NCI-H128 (cell line): Measurements from ENCODE around the gene GPRIN2.
"Not testable (repeated sequence)": the region's sequence is repeated elsewhere in the genome, so short reads cannot be mapped to it uniquely, and the experiment has no call there.

Experiments
- DNase-seq: peaks from one replicate; lab custom pipeline; 2025; ENCODE audit not compliant: unreplicated experiment; lab: John Stamatoyannopoulos, UW

The GPRIN2 gene

GRCh38 chr10:46537309-46537708 is 19.1 kb downstream of the GPRIN2 start:
- DNase-seq: no peak

GRCh38 chr10:46536781-46537180 is 19.7 kb downstream of the GPRIN2 start:
- no peak for DNase-seq

GRCh38 chr10:46536171-46536570 is 20.3 kb downstream of the GPRIN2 start:
- DNase-seq: no peak

- no peak for DNase-seq
These were observed 21.5 kb downstream of the GPRIN2 start for GRCh38 chr10:46534828-46535524.

GRCh38 chr10:46532256-46532655 is 24.2 kb downstream of the GPRIN2 start:
- not testable (repeated sequence) for DNase-seq

GRCh38 chr10:46530249-46531186 is 25.9 kb downstream of the GPRIN2 start:
- DNase-seq: no peak

GRCh38 chr10:46529742-46530141 is 26.7 kb downstream of the GPRIN2 start:
- DNase-seq: not testable (repeated sequence)

GRCh38 chr10:46528675-46529615 is 27.5 kb downstream of the GPRIN2 start:
- DNase-seq: no peak

GRCh38 chr10:46528171-46528671 is 28.2 kb downstream of the GPRIN2 start:
- no peak for DNase-seq

- DNase-seq: no peak
These were observed 29.1 kb downstream of the GPRIN2 start for GRCh38 chr10:46527241-46527811.

- no peak for DNase-seq
These were observed 29.8 kb downstream of the GPRIN2 start for GRCh38 chr10:46526682-46527038.

GRCh38 chr10:46525824-46526681 is 30.4 kb downstream of the GPRIN2 start:
- no peak for DNase-seq

GRCh38 chr10:46525177-46525823 is 31.2 kb downstream of the GPRIN2 start:
- no peak for DNase-seq

GRCh38 chr10:46524472-46525176 is 31.8 kb downstream of the GPRIN2 start:
- DNase-seq: no peak

- DNase-seq: no peak
These were observed 32.4 kb downstream of the GPRIN2 start for GRCh38 chr10:46523962-46524471.

- no peak for DNase-seq
These were observed 33.1 kb downstream of the GPRIN2 start for GRCh38 chr10:46523119-46523961.
